Renal cortex interstitium (tissue), 11 donors: ENCODE measurements around the gene EFNA4. TPM values are rescaled to one million over a fixed set of nuclear protein-coding genes. Genes with fewer than 3 reads are reported as not detected.
A peak's percentile ranks its signal among the peaks of the same experiment; 100 is the strongest.

Experiments
- DNase-seq, 11 donors: peaks; one replicate each; pipeline ENCODE4 v3.0.0-alpha.2; 2013; ENCODE audit warnings: low read depth in 9 of 11, low spot score in 4 of 11; ENCODE audit errors: extremely low read depth in 1 of 11
- polyA plus RNA-seq, 3 donors: library from polyadenylated mRNA; unstranded; fragments of 120-200 nt; gene quantifications; one replicate each; pipeline ENCODE4 v1.2.1, GENCODE V29; 2013; ENCODE audit not compliant: insufficient read length in 3 of 3

Gene EFNA4
- polyA plus RNA-seq, 3 donors = 18.5 to 21.2 (median 19.1) TPM

- no peak for DNase-seq
Observed at GRCh38 chr1:155064111-155064831, 731 bp downstream of the EFNA4 start.

- no peak for DNase-seq
Observed at GRCh38 chr1:155064832-155065429, 1.4 kb downstream of the EFNA4 start.

GRCh38 chr1:155066777-155067176 lies 3.2 kb downstream of the EFNA4 start:
- no peak for DNase-seq

DNA sequence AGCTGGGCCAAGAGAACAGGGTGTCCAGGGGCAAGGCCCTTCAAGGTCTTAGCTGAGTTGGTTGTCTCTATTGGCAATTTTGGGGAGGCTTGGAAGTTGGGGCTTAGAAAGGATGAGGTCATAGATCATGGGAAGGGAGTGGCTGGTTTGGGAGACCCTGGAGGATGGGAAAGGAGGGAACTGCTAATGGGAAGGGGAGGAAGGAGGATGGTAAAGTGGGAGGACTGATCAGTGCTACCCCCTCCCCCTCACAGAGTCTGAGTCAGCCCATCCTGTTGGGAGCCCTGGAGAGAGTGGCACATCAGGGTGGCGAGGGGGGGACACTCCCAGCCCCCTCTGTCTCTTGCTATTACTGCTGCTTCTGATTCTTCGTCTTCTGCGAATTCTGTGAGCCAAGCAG lies 5.1 kb downstream of the EFNA4 start:
- no peak for DNase-seq

DNA sequence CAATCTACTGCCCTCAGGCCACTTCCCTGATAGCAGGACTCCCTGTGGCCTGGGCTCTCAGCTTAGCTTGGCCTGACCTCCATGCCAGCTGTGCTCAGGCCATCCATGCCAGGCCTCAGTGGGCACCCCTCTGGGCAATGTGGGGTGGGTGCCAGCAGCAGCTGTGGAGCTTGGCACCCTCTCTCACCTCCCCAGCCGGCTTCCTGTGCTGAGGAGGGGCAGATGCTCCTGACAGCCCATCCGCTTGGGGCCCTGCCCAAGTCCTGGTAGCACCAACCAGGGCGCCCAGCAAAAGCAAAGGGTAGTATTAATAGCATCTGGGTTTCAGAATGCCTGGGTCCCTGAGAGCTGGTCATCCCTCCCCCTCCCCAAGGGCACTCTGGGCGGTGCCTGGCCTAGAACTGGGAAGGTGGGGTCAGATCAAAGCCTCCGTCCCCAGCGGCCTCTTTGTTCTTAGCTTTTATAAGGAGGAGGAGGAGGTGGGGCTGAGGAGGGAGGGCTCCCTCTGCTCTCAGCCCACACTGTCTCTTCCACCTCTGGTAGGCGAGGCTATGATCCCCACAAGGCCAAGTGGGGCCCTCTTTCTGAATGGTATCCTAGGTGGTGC lies 6.1 kb downstream of the EFNA4 start:
- DNase-seq = no peak

GRCh38 chr1:155070158-155070621 lies 6.7 kb downstream of the EFNA4 start:
- no peak for DNase-seq

DNA sequence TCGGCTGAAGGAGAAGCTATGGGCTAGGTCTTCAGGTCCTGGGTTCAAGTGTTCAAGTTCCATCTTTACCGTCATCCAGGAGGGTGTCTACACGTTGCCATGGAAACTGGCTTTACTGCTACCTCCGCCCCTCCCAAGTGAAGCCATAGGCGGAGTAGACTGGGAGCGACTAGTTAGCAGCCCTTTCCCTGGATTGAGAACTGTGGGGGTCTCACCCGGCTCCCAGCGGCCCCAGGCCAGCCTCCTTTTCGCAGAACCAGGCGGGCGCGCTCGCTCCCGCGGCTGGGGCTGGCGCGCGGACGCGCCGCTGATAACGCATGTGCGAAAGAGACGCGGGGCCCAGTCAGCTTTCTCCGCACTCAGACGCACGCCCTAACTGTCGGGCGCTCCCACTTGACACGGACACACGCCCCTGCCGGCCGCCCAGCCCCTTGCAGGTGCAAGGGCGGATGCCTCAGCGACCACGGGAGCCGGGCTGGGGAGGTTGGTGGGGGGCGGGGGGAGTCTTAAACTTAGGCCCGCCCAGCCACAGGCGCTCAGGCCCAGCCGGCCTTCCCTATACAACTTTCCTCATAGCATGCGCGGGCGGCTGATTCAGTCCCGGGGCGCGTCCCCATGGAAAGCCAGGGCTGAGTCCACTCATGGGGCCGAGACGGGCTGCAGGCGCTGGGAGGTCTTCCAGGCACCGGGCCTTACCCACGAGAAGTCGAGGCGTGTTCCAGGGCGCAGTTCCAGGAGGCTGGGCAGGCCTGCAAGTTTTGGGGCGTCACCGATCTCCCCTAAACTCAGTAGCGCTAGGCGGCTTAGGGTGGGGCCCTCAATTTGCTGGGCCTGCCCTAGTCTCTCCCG lies 7.4 kb downstream of the EFNA4 start:
- peak in 3 of 11 donors; percentile 67 to 78 (median 77) for DNase-seq

DNA sequence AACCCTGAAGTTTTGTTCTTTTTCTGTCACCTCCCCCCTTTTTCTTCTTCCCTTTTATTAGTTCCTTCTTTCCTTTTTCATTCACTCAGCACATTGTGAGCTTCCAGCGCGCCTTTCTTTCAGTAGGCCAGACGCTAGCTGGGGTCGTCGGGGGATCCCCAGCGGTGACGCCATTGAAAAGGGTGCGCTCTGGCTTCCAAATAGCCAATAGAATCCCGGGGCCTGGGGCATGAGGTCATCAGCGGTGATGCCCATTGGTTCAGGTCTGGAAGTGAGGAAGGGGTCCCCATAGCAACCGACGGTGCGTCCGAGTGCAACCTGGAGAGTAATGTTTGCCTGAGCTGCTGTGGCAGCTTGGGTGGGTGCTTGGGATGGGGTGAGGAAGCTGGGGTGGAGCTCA lies 8.2 kb downstream of the EFNA4 start:
- DNase-seq = no peak

GRCh38 chr1:155072531-155073289 lies 9.2 kb downstream of the EFNA4 start:
- no peak for DNase-seq

DNA sequence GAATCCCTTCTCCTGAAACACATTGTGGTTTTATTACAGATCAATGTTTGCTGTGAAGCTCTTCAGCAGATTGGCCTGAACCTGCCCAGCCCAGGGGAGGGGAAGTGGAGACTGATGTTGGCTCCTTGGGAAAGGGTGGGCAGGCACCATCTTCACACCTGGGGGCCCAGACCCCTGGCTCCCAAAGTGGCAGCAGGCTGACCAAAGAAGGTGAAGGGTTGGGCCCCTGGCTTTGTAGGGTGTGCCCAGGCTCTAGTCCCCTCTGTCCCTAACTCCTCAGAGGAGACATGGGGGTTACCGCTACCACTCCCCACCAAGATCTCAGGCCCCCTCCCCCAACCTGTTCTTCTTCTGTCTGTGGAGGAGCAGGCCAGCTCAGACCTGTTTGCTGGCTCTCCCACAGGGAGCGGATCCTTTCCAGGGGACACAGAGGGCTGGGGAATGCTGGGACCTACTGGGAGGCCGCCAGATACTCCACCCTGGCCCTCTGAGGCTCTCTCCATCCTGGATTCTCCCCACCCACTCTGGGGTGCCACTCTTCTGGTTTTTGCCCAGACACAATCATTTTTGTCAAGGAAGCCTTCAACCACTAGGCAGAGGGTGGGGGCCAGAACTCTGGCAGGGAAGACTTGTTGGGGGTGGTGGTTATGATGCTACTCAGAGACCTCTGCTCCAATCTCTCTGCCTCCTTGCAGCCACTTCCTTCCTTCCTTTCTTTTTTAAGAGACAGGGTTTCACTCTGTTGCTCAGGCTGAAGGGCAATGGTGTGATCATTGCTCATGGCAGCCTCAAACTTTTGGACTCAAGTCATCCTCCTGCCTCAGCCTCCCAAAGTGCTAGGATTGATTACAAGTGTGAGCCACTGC lies 10.1 kb downstream of the EFNA4 start:
- no peak for DNase-seq

DNA sequence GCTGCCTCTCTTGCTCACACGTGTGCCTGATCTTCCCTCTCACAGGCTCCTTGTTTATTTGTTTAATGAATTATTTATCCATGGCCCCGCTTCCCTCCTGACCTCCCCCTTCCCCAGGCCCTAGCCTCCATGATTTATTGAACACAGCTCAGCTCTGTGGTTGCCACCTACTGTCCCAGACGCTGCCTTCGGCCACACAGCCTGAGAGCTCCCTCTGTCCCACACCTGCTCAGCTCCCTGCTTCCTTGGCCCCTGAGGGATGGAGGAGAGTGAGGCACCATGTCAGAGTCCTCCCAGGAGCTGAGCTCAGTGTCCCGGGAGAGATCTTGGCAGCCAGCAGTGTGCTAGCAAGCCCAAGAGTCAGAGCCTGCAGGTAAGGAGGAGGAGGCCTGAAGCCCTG lies 12.0 kb downstream of the EFNA4 start:
- DNase-seq = no peak

DNA sequence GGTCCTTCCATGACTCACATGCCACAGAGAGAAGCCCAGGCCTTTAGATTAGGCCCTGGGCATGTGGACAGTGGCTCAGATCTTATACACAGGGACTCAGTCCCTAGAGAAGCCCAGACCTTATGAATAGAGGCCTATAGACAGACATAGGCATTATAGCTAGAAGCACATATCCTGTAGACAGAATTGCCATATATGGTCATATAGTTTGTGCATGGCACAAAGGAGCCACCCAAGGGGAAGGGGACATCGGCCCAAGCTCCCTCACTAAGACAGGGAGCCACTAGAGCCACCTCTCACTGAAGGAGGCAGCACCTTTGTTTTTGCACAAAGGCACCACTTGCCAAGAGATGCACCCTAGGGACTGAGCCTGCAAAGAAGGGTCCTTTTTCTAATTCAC lies 12.8 kb downstream of the EFNA4 start:
- no peak for DNase-seq

DNA sequence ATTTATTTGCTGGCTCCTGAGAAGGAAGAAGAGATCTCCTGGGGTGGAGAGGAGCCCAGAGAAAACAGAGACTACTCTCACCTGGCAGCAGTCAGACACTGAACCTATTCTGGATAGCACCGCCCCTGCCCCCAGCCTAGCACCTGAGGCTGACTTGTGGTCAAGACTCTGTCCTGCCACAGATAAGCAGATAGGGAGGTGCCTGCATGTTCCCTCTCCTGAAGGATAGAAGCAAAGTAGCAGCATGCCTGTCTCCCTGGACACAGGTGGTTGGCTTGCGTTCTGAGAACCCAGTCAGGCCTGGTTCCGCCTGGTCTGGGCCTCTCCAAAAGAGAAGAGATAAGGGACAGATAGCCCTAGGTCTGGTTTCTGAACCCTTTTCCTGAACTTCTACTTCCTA lies 13.8 kb downstream of the EFNA4 start:
- DNase-seq = no peak

DNA sequence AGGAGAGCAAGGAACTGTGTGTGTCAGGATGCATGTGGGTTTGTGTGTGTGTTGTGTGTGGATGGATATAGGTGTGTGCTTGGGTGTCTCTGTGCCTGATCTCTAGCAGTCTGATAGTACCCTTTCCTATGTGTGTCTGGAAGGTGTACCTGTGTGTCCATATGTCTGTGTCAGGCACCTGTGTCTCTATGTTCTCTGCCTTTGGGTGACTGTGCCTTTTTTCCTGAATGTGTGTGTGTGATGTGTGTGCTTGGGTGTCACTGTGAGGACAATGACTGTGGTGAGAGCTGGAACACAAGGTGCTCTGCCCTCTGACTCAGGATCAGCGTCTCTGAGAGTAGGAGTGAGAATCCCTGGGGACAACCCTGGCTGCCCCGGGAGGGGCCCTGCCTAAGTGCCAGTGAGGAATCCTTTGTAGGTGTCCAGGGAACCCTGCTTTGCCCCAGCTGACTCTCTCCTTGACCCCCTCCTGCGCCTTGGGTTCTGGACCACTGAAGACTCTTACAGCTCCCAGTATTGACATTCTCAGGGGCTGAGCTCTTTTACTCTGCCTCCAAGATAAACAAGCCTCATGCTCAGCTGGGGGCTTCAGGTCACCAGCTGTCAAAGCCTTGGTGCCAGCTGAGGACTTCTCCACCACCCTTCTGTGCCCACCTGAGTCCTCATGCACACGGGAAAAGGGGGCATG lies 14.4 kb downstream of the EFNA4 start:
- no peak for DNase-seq

GRCh38 chr1:155078469-155079209 lies 15.1 kb downstream of the EFNA4 start, which contains the start of gene EFNA3:
Gene EFNA3 (plus strand): TSS chr1:155078837. CDS start chr1:155078942, 105 bp downstream.
- DNase-seq = peak in 1 of 11 donors; percentile 76

DNA sequence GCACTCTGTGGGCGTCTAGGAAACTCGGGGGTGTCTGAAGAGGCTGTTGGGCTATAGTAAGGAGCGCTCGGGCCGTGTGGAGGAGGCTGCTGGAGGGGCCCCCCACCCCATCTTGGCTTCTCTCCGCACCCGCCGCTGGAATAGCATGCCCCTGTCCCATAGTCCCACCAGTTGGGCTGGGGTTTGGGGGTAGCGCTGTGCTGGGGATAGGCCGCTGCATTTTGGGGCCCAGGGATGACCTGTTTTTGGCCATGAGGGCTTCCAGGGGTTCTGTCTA lies 15.6 kb downstream of the EFNA4 start:
- DNase-seq = no peak
